K562 (cell line): Measurements from ENCODE around the gene CBY3. TPM values are rescaled to one million over a fixed set of nuclear protein-coding genes. Genes with fewer than 3 reads are reported as not detected.
"Not testable (repeated sequence)": the region's sequence is repeated elsewhere in the genome, so short reads cannot be mapped to it uniquely, and the experiment has no call there.

Experiments used
- ATAC-seq: fragments of 200-7000 bp; cut with Tn5 transposase; 3 replicates; pipeline ENCODE4 v1.9.1; 2020; ENCODE audit warnings: moderate library complexity
- BruUV-seq: library from RNA; stranded (reverse); fragments of 400-500 nt; replicated peaks from 2 replicates; lab custom pipeline; 2021; lab: Mats Ljungman, UMichigan
- CTCF ChIA-PET: fragments of 300-600 bp; formaldehyde crosslinking; extraction: SDS; loops from one replicate; lab custom pipeline; 2021; ENCODE audit warnings: low intra/inter-chr PET ratio; lab: Yijun Ruan, JAX
- POLR2A ChIA-PET: fragments of 300-600, 350-650 bp; sonication (Branson Sonifier 250); formaldehyde crosslinking; extraction: SDS; loops from one replicate; lab custom pipeline; 2021; ENCODE audit warnings: antibody characterized with exemption, inconsistent platforms; lab: Yijun Ruan, JAX
- DNase-seq, 4 experiments: peaks; one replicate each; pipeline versions ENCODE4 v3.0.0 to v3.0.0-alpha.2; 2011 to 2018; ENCODE audit warnings: low spot score in 3 of 4, mixed read lengths in 3 of 4; ENCODE audit errors: extremely low read depth in 1 of 4
- FAIRE-seq: peaks from 2 replicates; lab custom pipeline; 2011; peaks lifted over from hg19 to GRCh38; lab: Jason Lieb, UNC
- H2AFZ ChIP-seq: 2 replicates; pipeline ENCODE4 v1.6.0; 2011; ENCODE audit warnings: low read depth, low read length, control low read depth, inconsistent platforms
- H3K27ac ChIP-seq: fragments of 200-600 bp; 3 replicates; pipeline ENCODE4 v1.8.0; 2011; ENCODE audit warnings: low read depth, mild to moderate bottlenecking, control low read depth, inconsistent platforms, low read length, moderate library complexity, mixed read lengths; ENCODE audit errors: extremely low read depth
- H3K27me3 ChIP-seq, 2 experiments: fragments of 300-600 bp in 1 of 2; 2 replicates in 1 of 2; 3 replicates in 1 of 2; pipeline versions ENCODE4 v1.6.0 to v1.8.0; 2011; ENCODE audit warnings: inconsistent platforms in 2 of 2, low read length in 2 of 2, mild to moderate bottlenecking in 1 of 2, mixed read lengths in 1 of 2, moderate library complexity in 1 of 2; ENCODE audit not compliant: control insufficient read depth in 2 of 2, insufficient read depth in 2 of 2
- H3K36me3 ChIP-seq: fragments of 300-600 bp; 3 replicates; pipeline ENCODE4 v1.8.0; 2011; ENCODE audit warnings: mild to moderate bottlenecking, low read length, inconsistent platforms; ENCODE audit not compliant: control insufficient read depth, insufficient read depth
- H3K4me1 ChIP-seq, 2 experiments: fragments of 200-600 bp in 1 of 2; replicated peaks in 1 of 2; 2 replicates in 1 of 2; 3 replicates in 1 of 2; pipeline versions ENCODE4 v1.5.1 to v1.8.0; 2011; ENCODE audit warnings: inconsistent platforms in 2 of 2, low read length in 2 of 2, mild to moderate bottlenecking in 1 of 2, mixed read lengths in 1 of 2, moderate library complexity in 1 of 2; ENCODE audit not compliant: control insufficient read depth in 2 of 2, insufficient read depth in 2 of 2
- H3K4me2 ChIP-seq: 2 replicates; pipeline ENCODE4 v1.6.1; 2011; ENCODE audit warnings: low read length, control low read depth, inconsistent platforms, mixed read lengths; ENCODE audit not compliant: insufficient read depth
- H3K4me3 ChIP-seq: fragments of 200-600 bp; sonication (generic), shearing (Covaris generic); 2 replicates; pipeline ENCODE4 v1.5.1; 2016; ENCODE audit warnings: control low read depth, inconsistent platforms
- H3K79me2 ChIP-seq: fragments of 200-600 bp; 3 replicates; pipeline ENCODE4 v1.8.0; 2011; ENCODE audit warnings: low read length, inconsistent platforms; ENCODE audit not compliant: control insufficient read depth, insufficient read depth
- H3K9ac ChIP-seq, 2 experiments: 2 replicates each; pipeline versions ENCODE4 v1.6.0 to v1.6.1; 2011; ENCODE audit warnings: low read depth in 2 of 2, low read length in 2 of 2, control low read depth in 1 of 2, inconsistent platforms in 1 of 2, mild to moderate bottlenecking in 1 of 2, mixed read lengths in 1 of 2; ENCODE audit not compliant: insufficient read depth in 1 of 2
- H3K9me1 ChIP-seq: one replicate; pipeline ENCODE4 v1.6.0; 2011; ENCODE audit warnings: inconsistent platforms, mild to moderate bottlenecking, low read length, moderate library complexity; ENCODE audit not compliant: control insufficient read depth, insufficient read depth
- H3K9me3 ChIP-seq: replicated peaks from 2 replicates; pipeline ENCODE4 v1.5.1; 2011; ENCODE audit warnings: low read depth, low read length, inconsistent platforms; ENCODE audit not compliant: control insufficient read depth, insufficient read depth
- H4K20me1 ChIP-seq: replicated peaks from 2 replicates; pipeline ENCODE4 v1.6.1; 2011; ENCODE audit warnings: low read length, inconsistent platforms, mixed read lengths; ENCODE audit not compliant: control insufficient read depth, insufficient read depth
- ZNF316 ChIP-seq: fragments of 450-650 bp; IDR thresholded peaks from 2 replicates; pipeline ENCODE4 v1.6.1; 2016
- ZNF384 ChIP-seq: IDR thresholded peaks from 2 replicates; pipeline ENCODE4 v1.6.1; 2012; ENCODE audit warnings: low read depth, low read length, improper control_type of control experiment
- WGBS: fragments of 100-300 bp; shearing (Covaris generic); methylation state at CpG from one replicate; pipeline ENCODE4 v1.1.6; 2016; ENCODE audit warnings: low coverage, mixed read lengths; ENCODE audit not compliant: insufficient coverage; ENCODE audit errors: missing lambda C conversion rate; 5-methylcytosine and 5-hydroxymethylcytosine counted together
- in situ Hi-C: fragments of 300-500 bp; cut with MboI; formaldehyde crosslinking; loops from 4 replicates; pipeline ENCODE4 v1.15.0; 2018; ENCODE audit warnings: inconsistent platforms, mixed read lengths
- intact Hi-C: fragments of 100-400 bp; cut with micrococcal nuclease; formaldehyde crosslinking; loops from 2 replicates; pipeline ENCODE4 v1.14.2; 2022
- polyA plus RNA-seq, 8 experiments: library from polyadenylated mRNA; depleted of rRNA in 4 of 8; stranded (reverse) in 5 of 8; unstranded in 3 of 8; fragments of >200 nt; fragmentation: Nextera tagmentation in 2 of 8; fragmentation: Illumina TruSeq in 1 of 8; extraction: Ambion mirVana in 2 of 8; extraction: Trizol in 1 of 8; gene quantifications; 2 replicates each; pipeline versions ENCODE4 v1.2.1 to v1.2.3, GENCODE V29; 2011 to 2014; ENCODE audit warnings: inconsistent platforms in 1 of 8, missing spikeins in 1 of 8
- total RNA-seq, 7 experiments: library from RNA; depleted of rRNA in 6 of 7; stranded (reverse); fragments of >200 nt in 6 of 7; fragmentation: Illumina TruSeq in 2 of 7; extraction: Trizol in 2 of 7; gene quantifications; 2 replicates each; pipeline versions ENCODE4 v1.2.1 to v1.2.3, GENCODE V29; 2011 to 2021; ENCODE audit warnings: low replicate concordance in 1 of 7

Gene CBY3
- total and polyA plus RNA-seq, 9 of the 15 experiments (the other 6 are each of a cell fraction or from before 2014, with no cell fraction given), result not detected

GRCh38 chr5:179641745-179642144 lies 39.1 kb downstream of the CBY3 start:
- H3K27me3 ChIP-seq, intact Hi-C loops, H3K9ac ChIP-seq, H3K79me2 ChIP-seq, H3K9me3 ChIP-seq, H3K4me2 ChIP-seq, CTCF ChIA-PET, H4K20me1 ChIP-seq, H3K36me3 ChIP-seq, DNase-seq, H2AFZ ChIP-seq, H3K4me1 ChIP-seq, FAIRE-seq, H3K27ac ChIP-seq, POLR2A ChIA-PET, BruUV-seq, H3K9me1 ChIP-seq, H3K4me3 ChIP-seq, ATAC-seq: not testable (repeated sequence)
- in situ Hi-C loops, result loop anchor here (5.0 kb wide), 1 partner anchor 119 kb away; no protein-coding TSS in a partner anchor
- no CpG with 5 or more reads among the region's 4 CpGs for WGBS

DNA sequence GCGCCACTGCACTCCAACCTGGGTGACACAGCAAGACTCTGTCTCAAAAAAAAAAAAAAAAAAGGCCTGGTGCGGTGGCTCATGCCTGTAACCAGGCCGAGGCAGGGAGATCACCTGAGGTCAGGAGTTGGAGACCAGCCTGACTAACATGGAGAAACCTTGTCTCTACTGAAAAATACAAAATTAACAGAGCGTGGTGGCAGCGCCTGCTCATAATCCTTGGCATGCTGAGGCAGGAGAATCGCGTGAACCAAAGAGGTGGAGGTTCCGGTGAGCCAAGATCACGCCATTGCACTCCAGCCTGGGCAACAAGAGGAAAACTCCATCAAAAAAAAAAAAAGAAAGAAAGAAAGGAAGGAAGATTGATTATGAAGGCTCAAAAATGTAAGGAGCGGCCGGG lies 41.5 kb downstream of the CBY3 start:
- peak; percentile 21; the same call in 1 of the 2 replicates for TF ChIP-seq ZNF316
- TF ChIP-seq ZNF384, result peak; percentile 62; the same call in 1 of the 2 replicates
- 75% methylated on average over 9 of the region's 11 CpGs for WGBS
- H3K9ac ChIP-seq, H3K9me1 ChIP-seq, H3K4me3 ChIP-seq, H3K36me3 ChIP-seq, in situ Hi-C loops, H3K4me2 ChIP-seq, H3K4me1 ChIP-seq, H3K27ac ChIP-seq, H4K20me1 ChIP-seq, ATAC-seq, FAIRE-seq, H3K79me2 ChIP-seq, H3K27me3 ChIP-seq, DNase-seq, H3K9me3 ChIP-seq, CTCF ChIA-PET, BruUV-seq, intact Hi-C loops: not testable (repeated sequence)
- 0 out of 2 replicates have a peak overlapping the region, but pooled peaks have one; percentile 39 for H2AFZ ChIP-seq
- POLR2A ChIA-PET, result interaction anchor here (0.6 to 1.1 kb wide), 3 partner anchors 16 to 29 kb away, joined by 3 to 4 read pairs (median 4); partner anchors contain the start of gene HNRNPH1
